HCT116 (cell line): ENCODE measurements around the gene MCF2L2. TPM values are rescaled to one million over a fixed set of nuclear protein-coding genes. Genes with fewer than 3 reads are reported as not detected.

ENCODE experiments used
- ATAC-seq: fragments of 200-7000 bp; cut with Tn5 transposase; 2 replicates; pipeline ENCODE4 v1.9.1; 2020; ENCODE audit warnings: mild to moderate bottlenecking, moderate library complexity
- BruUV-seq: library from RNA; stranded (reverse); fragments of 400-500 nt; replicated peaks from 2 replicates; lab custom pipeline; 2021; lab: Mats Ljungman, UMichigan
- CTCF ChIA-PET: fragments of 300-600 bp; sonication (Branson Sonifier 250); formaldehyde crosslinking; loops from one replicate; lab custom pipeline; 2021; ENCODE audit warnings: antibody characterized with exemption; lab: Charles Lee
- POLR2A ChIA-PET: fragments of 300-600, 350-600 bp; sonication (Branson Sonifier 250); formaldehyde crosslinking; loops from one replicate; lab custom pipeline; 2021; ENCODE audit warnings: antibody characterized with exemption; lab: Charles Lee
- RAD21 ChIA-PET, 2 experiments: fragments of 300-600 bp; sonication (Branson Sonifier 250); formaldehyde crosslinking; loops; one replicate each; lab custom pipeline; 2023; ENCODE audit warnings: low total read pairs in 2 of 2; ENCODE audit not compliant: uncharacterized antibody in 2 of 2, unreplicated experiment in 2 of 2, low non-redundant PET in 1 of 2; lab: Charles Lee
- DNase-seq: peaks from one replicate; pipeline ENCODE4 v3.0.0-alpha.2; 2010; ENCODE audit warnings: low read depth, low spot score
- H2AFZ ChIP-seq: fragments of 200-600 bp; shearing (Covaris generic), sonication (generic); 2 replicates; pipeline ENCODE4 v1.6.1; 2017; ENCODE audit warnings: low read depth, mixed run types, mixed read lengths, antibody characterized with exemption, low read length; ENCODE audit not compliant: poor library complexity, severe bottlenecking
- H3K27ac ChIP-seq: 2 replicates; pipeline ENCODE4 v1.5.1; 2012; ENCODE audit warnings: low read depth, low read length
- H3K27me3 ChIP-seq: fragments of 200-600 bp; sonication (generic); 2 replicates; pipeline ENCODE4 v1.6.1; 2016; ENCODE audit warnings: mixed run types, low read length, mixed read lengths; ENCODE audit not compliant: insufficient read depth
- H3K36me3 ChIP-seq, 2 experiments: fragments of 200-500 bp in 1 of 2; fragments of 200-600 bp in 1 of 2; sonication (Bioruptor generic) in 1 of 2; sonication (generic) in 1 of 2; 2 replicates each; pipeline versions ENCODE4 v1.5.1 to v1.6.1; 2014 to 2016; ENCODE audit warnings: low read length in 2 of 2, inconsistent platforms in 1 of 2, mixed read lengths in 1 of 2, mixed run types in 1 of 2; ENCODE audit not compliant: insufficient read depth in 2 of 2, control insufficient read depth in 1 of 2
- H3K4me1 ChIP-seq, 2 experiments: fragments of 200-600 bp in 1 of 2; sonication (generic) in 1 of 2; 2 replicates each; pipeline versions ENCODE4 v1.5.1 to v1.6.1; 2012 to 2017; ENCODE audit warnings: low read length in 2 of 2, inconsistent platforms in 1 of 2, mild to moderate bottlenecking in 1 of 2, mixed read lengths in 1 of 2, mixed run types in 1 of 2, moderate library complexity in 1 of 2; ENCODE audit not compliant: insufficient read depth in 2 of 2, control insufficient read depth in 1 of 2
- H3K4me2 ChIP-seq: fragments of 200-600 bp; sonication (generic); 2 replicates; pipeline ENCODE4 v1.6.1; 2017; ENCODE audit warnings: mixed run types, low read length, mixed read lengths
- H3K4me3 ChIP-seq, 2 experiments: fragments of 200-600 bp in 1 of 2; sonication (generic) in 1 of 2; replicated peaks in 1 of 2; 2 replicates each; pipeline ENCODE4 v1.5.1; 2011 to 2016; ENCODE audit warnings: low read length in 2 of 2, control low read depth in 1 of 2, low read depth in 1 of 2, mild to moderate bottlenecking in 1 of 2, mixed read lengths in 1 of 2, mixed run types in 1 of 2
- H3K79me2 ChIP-seq: fragments of 200-600 bp; sonication (generic); 2 replicates; pipeline ENCODE4 v1.6.1; 2017; ENCODE audit warnings: mild to moderate bottlenecking, mixed run types, low read length, moderate library complexity, mixed read lengths; ENCODE audit not compliant: insufficient read depth
- H3K9ac ChIP-seq: fragments of 200-600 bp; sonication (generic); 2 replicates; pipeline ENCODE4 v1.6.1; 2016; ENCODE audit warnings: low read length, mixed read lengths
- H3K9me2 ChIP-seq: fragments of 200-600 bp; sonication (generic), shearing (Covaris generic); 2 replicates; pipeline ENCODE4 v1.6.1; 2017; ENCODE audit warnings: mixed run types, mild to moderate bottlenecking, moderate library complexity; ENCODE audit not compliant: insufficient read depth
- H3K9me3 ChIP-seq, 2 experiments: fragments of 200-500 bp in 1 of 2; fragments of 200-600 bp in 1 of 2; sonication (Bioruptor generic) in 1 of 2; sonication (generic) in 1 of 2; 2 replicates each; pipeline ENCODE4 v1.6.1; 2014 to 2017; ENCODE audit warnings: low read length in 2 of 2, mixed read lengths in 2 of 2, inconsistent platforms in 1 of 2, low read depth in 1 of 2, mild to moderate bottlenecking in 1 of 2, mixed run types in 1 of 2, moderate library complexity in 1 of 2; ENCODE audit not compliant: control insufficient read depth in 1 of 2, insufficient read depth in 1 of 2
- H4K20me1 ChIP-seq: fragments of 200-600 bp; sonication (generic), shearing (Covaris generic); 2 replicates; pipeline ENCODE4 v1.6.1; 2017; ENCODE audit warnings: mixed run types, mild to moderate bottlenecking, moderate library complexity; ENCODE audit not compliant: insufficient read depth
- ATF3 ChIP-seq: IDR thresholded peaks from 2 replicates; pipeline ENCODE4 v1.6.1; 2012
- CBX3 ChIP-seq: IDR thresholded peaks from 2 replicates; pipeline ENCODE4 v1.6.1; 2012; ENCODE audit warnings: low read depth
- CEBPB ChIP-seq: IDR thresholded peaks from 2 replicates; pipeline ENCODE4 v1.6.1; 2012; ENCODE audit warnings: low read depth
- EGR1 ChIP-seq: IDR thresholded peaks from 2 replicates; pipeline ENCODE4 v1.6.1; 2012; ENCODE audit warnings: low read depth
- ELF1 ChIP-seq: IDR thresholded peaks from 2 replicates; pipeline ENCODE4 v1.6.1; 2012; ENCODE audit warnings: low read depth, borderline replicate concordance
- EZH2 ChIP-seq: fragments of 200-600 bp; sonication (generic); IDR thresholded peaks from 2 replicates; pipeline ENCODE4 v1.6.1; 2017; ENCODE audit warnings: antibody characterized with exemption, mixed run types
- FOSL1 ChIP-seq: IDR thresholded peaks from 2 replicates; pipeline ENCODE4 v1.6.1; 2012; ENCODE audit warnings: low read depth
- JUND ChIP-seq: IDR thresholded peaks from 2 replicates; pipeline ENCODE4 v1.6.1; 2012
- MAX ChIP-seq: IDR thresholded peaks from 2 replicates; pipeline ENCODE4 v1.6.1; 2012
- POLR2A ChIP-seq: IDR thresholded peaks from 2 replicates; pipeline ENCODE4 v1.7.0; 2011; ENCODE audit warnings: borderline replicate concordance; ENCODE audit not compliant: insufficient read depth, insufficient read length; ENCODE audit errors: extremely low read depth
- RAD21 ChIP-seq: IDR thresholded peaks from 2 replicates; pipeline ENCODE4 v1.6.1; 2012; ENCODE audit warnings: low read depth, mild to moderate bottlenecking
- SRF ChIP-seq: IDR thresholded peaks from 2 replicates; pipeline ENCODE4 v1.6.1; 2012; ENCODE audit warnings: low read depth
- TCF7L2 ChIP-seq: IDR thresholded peaks from 2 replicates; pipeline ENCODE4 v1.7.0; 2011; ENCODE audit warnings: borderline replicate concordance, inconsistent platforms; ENCODE audit not compliant: insufficient read depth, insufficient read length; ENCODE audit errors: extremely low read depth
- ZFX ChIP-seq: fragments of 450-650 bp; IDR thresholded peaks from 2 replicates; pipeline ENCODE4 v1.6.1; 2017
- intact Hi-C: fragments of 100-400 bp; cut with micrococcal nuclease; formaldehyde crosslinking; loops from 2 replicates; pipeline ENCODE4 v1.10.0; 2022
- total RNA-seq: library from RNA; stranded (reverse); gene quantifications from one replicate; pipeline ENCODE4 v1.2.1, GENCODE V29; 2021; ENCODE audit not compliant: unreplicated experiment
- TF ChIP-seq, protein P1 (sequence below), 3 experiments: fragments of 200-600 bp in 1 of 3; sonication (generic) in 1 of 3; IDR thresholded peaks in 2 of 3; conservative IDR thresholded peaks in 1 of 3; 2 replicates each; pipeline ENCODE4 v1.5.1; 2012 to 2017; ENCODE audit warnings: low read depth in 2 of 3, low read length in 2 of 3, antibody characterized with exemption in 1 of 3, borderline replicate concordance in 1 of 3, control low read depth in 1 of 3, mild to moderate bottlenecking in 1 of 3, mixed read lengths in 1 of 3, mixed run types in 1 of 3, moderate library complexity in 1 of 3; ENCODE audit not compliant: insufficient read depth in 1 of 3

MCF2L2 gene
- total RNA-seq, 1 experiment from 2014 or later, result 1.5 TPM

- RAD21 ChIA-PET, result no interaction called here
- H3K9me3 ChIP-seq, result no peaks in the 10 kb centered on the region
- H3K9me2 ChIP-seq, result no peaks in the 10 kb centered on the region
- no peak overlapping the region for H2AFZ ChIP-seq
- TF ChIP-seq, protein P1, sequence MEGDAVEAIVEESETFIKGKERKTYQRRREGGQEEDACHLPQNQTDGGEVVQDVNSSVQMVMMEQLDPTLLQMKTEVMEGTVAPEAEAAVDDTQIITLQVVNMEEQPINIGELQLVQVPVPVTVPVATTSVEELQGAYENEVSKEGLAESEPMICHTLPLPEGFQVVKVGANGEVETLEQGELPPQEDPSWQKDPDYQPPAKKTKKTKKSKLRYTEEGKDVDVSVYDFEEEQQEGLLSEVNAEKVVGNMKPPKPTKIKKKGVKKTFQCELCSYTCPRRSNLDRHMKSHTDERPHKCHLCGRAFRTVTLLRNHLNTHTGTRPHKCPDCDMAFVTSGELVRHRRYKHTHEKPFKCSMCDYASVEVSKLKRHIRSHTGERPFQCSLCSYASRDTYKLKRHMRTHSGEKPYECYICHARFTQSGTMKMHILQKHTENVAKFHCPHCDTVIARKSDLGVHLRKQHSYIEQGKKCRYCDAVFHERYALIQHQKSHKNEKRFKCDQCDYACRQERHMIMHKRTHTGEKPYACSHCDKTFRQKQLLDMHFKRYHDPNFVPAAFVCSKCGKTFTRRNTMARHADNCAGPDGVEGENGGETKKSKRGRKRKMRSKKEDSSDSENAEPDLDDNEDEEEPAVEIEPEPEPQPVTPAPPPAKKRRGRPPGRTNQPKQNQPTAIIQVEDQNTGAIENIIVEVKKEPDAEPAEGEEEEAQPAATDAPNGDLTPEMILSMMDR (IDR thresholded peaks at IDR 0.05 in 2 of 3, conservative IDR thresholded peaks at IDR 0.05 in 1 of 3; ENCODE audit: borderline replicate concordance in 1 of 3, insufficient read depth in 1 of 3, low read depth in 2 of 3, low read length in 2 of 3), result no peak
- no peak overlapping the region for H3K4me2 ChIP-seq
- peaks cover 13 to 30% of the 10 kb centered on the region in 2 experiments for H3K4me1 ChIP-seq
- H4K20me1 ChIP-seq, result no peaks in the 10 kb centered on the region
- H3K36me3 ChIP-seq, result no peaks in the 10 kb centered on the region
- CTCF ChIA-PET, result interaction anchor here (0.9 to 1.2 kb wide), 2 partner anchors 191 to 197 kb away, joined by 4 to 6 read pairs; no protein-coding TSS in a partner anchor
- no peaks in the 10 kb centered on the region for H3K27me3 ChIP-seq
- DNase-seq (no peak), ATAC-seq (no peak)
- no peaks in the 10 kb centered on the region for H3K79me2 ChIP-seq
- no peak overlapping the region for H3K27ac ChIP-seq
- POLR2A ChIA-PET, result interaction anchor here (1.0 kb wide), 1 partner anchor 191 kb away, joined by 3 read pairs; no protein-coding TSS in a partner anchor
- no peak overlapping the region for H3K9ac ChIP-seq
- no TSS peak for BruUV-seq
- no peak overlapping the region for H3K4me3 ChIP-seq
- intact Hi-C loops, result no loop called here
These were observed 53.1 kb downstream of the MCF2L2 start for GRCh38 chr3:183375337-183375736.

GRCh38 chr3:183372911-183373310 lies 55.5 kb downstream of the MCF2L2 start:
- H3K36me3 ChIP-seq, result no peaks in the 10 kb centered on the region
- ChIA-PET POLR2A (no interaction called here), RAD21 (no interaction called here)
- H3K79me2 ChIP-seq, result no peaks in the 10 kb centered on the region
- H3K27ac ChIP-seq, result no peak overlapping the region
- intact Hi-C loops, result no loop called here
- no peaks in the 10 kb centered on the region for H3K9me3 ChIP-seq
- H3K27me3 ChIP-seq, result no peaks in the 10 kb centered on the region
- H3K4me3 ChIP-seq, result no peak overlapping the region
- TF ChIP-seq RAD21, result no peak
- TF ChIP-seq ATF3, result no peak
- TF ChIP-seq JUND, result no peak
- no peak for TF ChIP-seq CEBPB
- TF ChIP-seq FOSL1, result no peak
- TF ChIP-seq MAX, result no peak
- no peak for TF ChIP-seq CBX3
- no peak for TF ChIP-seq EZH2
- TF ChIP-seq ELF1, result no peak
- TF ChIP-seq EGR1, result no peak
- no peak for TF ChIP-seq ZFX
- TF ChIP-seq SRF, result no peak
- TF ChIP-seq TCF7L2, result no peak
- no peak for TF ChIP-seq POLR2A
- TF ChIP-seq, all 23 proteins: peak for 0
- H3K4me2 ChIP-seq, result no peak overlapping the region
- no peak overlapping the region for H2AFZ ChIP-seq
- H4K20me1 ChIP-seq, result no peaks in the 10 kb centered on the region
- peaks cover 13 to 34% of the 10 kb centered on the region in 2 experiments for H3K4me1 ChIP-seq
- CTCF ChIA-PET, result interaction anchor here (1.4 kb wide), 1 partner anchor 12 kb away, joined by 3 read pairs; no protein-coding TSS in a partner anchor
- DNase-seq (no peak), ATAC-seq (no peak)
- no TSS peak for BruUV-seq
- no peaks in the 10 kb centered on the region for H3K9me2 ChIP-seq
- no peak overlapping the region for H3K9ac ChIP-seq
